GM21529 (cell line): ENCODE measurements around the gene DKKL1.

ENCODE experiments used
- ATAC-seq: cut with Tn5 transposase; IDR thresholded peaks from one replicate; pipeline ENCODE4 v1.9.1; 2021; ENCODE audit not compliant: unreplicated experiment

Gene DKKL1

GRCh38 chr19:49391581-49392399, 28.1 kb downstream of the DKKL1 start:
- no peak for ATAC-seq

GRCh38 chr19:49393881-49394280, 30.2 kb downstream of the DKKL1 start:
- ATAC-seq = no peak

- no peak for ATAC-seq
Measured at GRCh38 chr19:49395581-49396407, 32.1 kb downstream of the DKKL1 start.

GRCh38 chr19:49396738-49397505, 33.2 kb downstream of the DKKL1 start:
- ATAC-seq = no peak

- no peak for ATAC-seq
Measured at GRCh38 chr19:49398001-49398615, 34.4 kb downstream of the DKKL1 start.

- no peak for ATAC-seq
Measured at GRCh38 chr19:49398931-49399330, 35.3 kb downstream of the DKKL1 start.

- ATAC-seq = no peak
Measured at GRCh38 chr19:49400029-49400428, 36.4 kb downstream of the DKKL1 start.

GRCh38 chr19:49403404-49404187, 39.9 kb downstream of the DKKL1 start:
- no peak for ATAC-seq

- ATAC-seq = no peak
Measured at GRCh38 chr19:49407079-49407478, 43.4 kb downstream of the DKKL1 start.

- ATAC-seq = no peak
Measured at GRCh38 chr19:49407482-49408015, 43.9 kb downstream of the DKKL1 start.

GRCh38 chr19:49408816-49409440, 45.3 kb downstream of the DKKL1 start:
- ATAC-seq = no peak

GRCh38 chr19:49409441-49410029, 45.9 kb downstream of the DKKL1 start:
- no peak for ATAC-seq

- no peak for ATAC-seq
Measured at GRCh38 chr19:49411681-49412326, 48.1 kb downstream of the DKKL1 start.

- no peak for ATAC-seq
Measured at GRCh38 chr19:49413348-49413747, 49.7 kb downstream of the DKKL1 start.

- no peak for ATAC-seq
Measured at GRCh38 chr19:49414256-49414655, 50.6 kb downstream of the DKKL1 start.

- ATAC-seq = no peak
Measured at GRCh38 chr19:49415102-49415809, 51.6 kb downstream of the DKKL1 start.

GRCh38 chr19:49415810-49416200, 52.1 kb downstream of the DKKL1 start:
- ATAC-seq = no peak

- no peak for ATAC-seq
Measured at GRCh38 chr19:49417088-49417487, 53.4 kb downstream of the DKKL1 start.
